Measurements from ENCODE around the gene SMIM9.

Gene SMIM9

DNA sequence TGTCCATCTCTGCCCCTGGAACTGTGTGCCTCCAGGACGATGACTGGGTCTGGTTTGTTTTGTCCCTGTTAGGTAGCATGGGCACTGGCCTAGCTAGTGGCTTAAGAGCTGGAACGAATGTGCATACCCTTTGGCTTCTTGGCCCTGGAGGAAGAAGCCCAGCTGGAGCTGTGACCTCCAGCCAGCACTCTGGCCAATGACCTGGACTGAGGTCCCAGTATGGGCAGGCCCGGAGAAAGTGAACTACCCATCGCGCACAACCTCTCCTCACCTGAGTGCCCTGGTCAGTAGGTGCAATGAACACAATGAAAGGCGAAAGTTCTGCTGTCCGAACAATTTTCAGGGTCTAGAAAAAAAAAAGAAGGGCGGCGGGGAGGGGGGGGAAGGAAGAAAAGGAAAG is 53.5 kb downstream of the SMIM9 start:
- DNase-seq (ENCODE audit: insufficient read length, low spot score) (no peak), FAIRE-seq (no peak)
- no peak for TF ChIP-seq POLR2A (IDR thresholded peaks at IDR 0.05; ENCODE audit: low read depth, low read length)

DNA sequence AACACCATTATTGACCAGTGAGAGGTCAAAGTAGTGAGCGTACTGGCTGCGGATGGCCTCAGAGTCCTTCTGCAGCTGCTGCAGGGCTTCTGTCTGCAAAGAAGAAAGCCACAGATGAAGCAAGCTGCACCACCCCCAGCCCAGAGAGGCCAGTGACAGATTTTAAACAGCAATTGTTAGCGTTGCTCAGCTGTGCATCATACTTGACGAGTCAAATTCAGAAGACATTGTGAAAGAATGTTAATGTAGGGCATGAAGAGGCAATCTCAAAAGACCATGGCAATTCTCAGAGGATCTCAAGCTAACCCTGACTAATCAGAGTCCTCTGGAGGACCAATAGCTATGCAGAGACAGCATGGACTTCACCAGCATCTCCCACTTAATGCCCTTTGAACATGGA is 55.2 kb downstream of the SMIM9 start:
- FAIRE-seq = no peak
- no peak for TF ChIP-seq POLR2A (IDR thresholded peaks at IDR 0.05; ENCODE audit: low read depth, low read length)
- no peak for DNase-seq (ENCODE audit: insufficient read length, low spot score)

DNA sequence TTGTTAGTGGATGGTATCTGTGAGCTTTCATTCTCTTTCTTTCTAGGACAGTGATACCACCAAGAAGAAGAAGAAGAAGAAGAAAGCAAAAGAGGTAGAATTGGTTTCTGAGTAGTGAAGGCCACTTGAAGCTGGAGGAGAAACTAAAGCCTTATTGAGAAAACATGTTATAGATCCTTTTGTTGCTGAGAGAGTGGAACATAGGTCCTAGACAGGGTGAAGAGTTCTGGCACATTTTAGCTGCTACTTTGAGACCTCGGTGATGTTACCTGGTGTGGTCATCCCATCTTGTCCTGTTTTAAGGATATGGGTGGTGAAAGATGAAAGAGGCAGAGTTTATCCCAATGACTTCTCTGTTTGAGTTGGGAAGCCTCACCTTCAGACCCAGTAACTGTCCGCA is 57.7 kb downstream of the SMIM9 start:
- DNase-seq (ENCODE audit: insufficient read length, low spot score) = no peak
- FAIRE-seq = no peak
- no peak for TF ChIP-seq POLR2A (IDR thresholded peaks at IDR 0.05; ENCODE audit: low read depth, low read length)

DNA sequence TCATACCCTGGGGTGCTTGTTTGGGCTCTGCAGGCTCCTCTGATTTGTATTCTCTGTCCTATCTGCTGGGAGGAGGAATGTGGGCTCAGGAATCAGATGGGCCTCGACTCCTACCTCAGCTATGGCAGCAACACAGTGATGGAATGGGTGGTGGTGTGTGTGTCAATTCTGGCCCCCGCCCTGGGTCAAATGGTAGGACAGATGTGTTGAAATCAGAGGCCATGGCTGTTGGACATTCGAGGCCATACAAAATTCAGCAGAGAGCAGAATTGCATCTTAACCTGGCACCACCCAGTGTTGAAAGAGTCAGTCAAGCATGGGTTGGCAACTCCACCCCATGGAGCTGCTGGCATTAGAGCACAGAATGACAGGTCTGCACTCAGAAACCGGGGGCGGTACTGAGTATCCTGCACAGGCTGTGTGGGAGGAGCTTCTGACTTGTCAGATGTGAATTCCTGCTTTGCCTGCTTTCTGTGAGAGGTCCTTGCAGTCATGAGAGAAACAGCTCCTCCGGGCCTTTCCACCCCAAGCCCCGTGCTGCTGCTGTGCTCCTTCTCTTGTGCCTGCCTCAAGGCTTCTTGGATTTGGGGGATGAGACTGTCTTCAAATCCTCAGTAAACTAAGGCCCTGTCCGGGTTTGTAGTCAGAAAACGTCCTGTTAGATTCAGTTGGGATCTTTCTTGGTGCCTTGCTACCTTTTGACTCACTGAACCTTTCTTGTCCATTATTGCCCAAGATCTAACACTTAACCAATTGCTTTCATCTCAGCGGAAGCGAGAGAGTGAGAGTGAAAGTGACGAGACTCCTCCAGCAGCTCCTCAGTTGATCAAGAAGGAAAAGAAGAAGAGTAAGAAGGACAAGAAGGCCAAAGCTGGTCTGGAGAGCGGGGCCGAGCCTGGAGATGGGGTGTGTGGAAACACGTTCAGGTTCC is 58.8 kb downstream of the SMIM9 start:
- DNase-seq (ENCODE audit: insufficient read length, low spot score) = peak; percentile 23
- no peak for FAIRE-seq
- TF ChIP-seq POLR2A (IDR thresholded peaks at IDR 0.05; ENCODE audit: low read depth, low read length) = no peak

DNA sequence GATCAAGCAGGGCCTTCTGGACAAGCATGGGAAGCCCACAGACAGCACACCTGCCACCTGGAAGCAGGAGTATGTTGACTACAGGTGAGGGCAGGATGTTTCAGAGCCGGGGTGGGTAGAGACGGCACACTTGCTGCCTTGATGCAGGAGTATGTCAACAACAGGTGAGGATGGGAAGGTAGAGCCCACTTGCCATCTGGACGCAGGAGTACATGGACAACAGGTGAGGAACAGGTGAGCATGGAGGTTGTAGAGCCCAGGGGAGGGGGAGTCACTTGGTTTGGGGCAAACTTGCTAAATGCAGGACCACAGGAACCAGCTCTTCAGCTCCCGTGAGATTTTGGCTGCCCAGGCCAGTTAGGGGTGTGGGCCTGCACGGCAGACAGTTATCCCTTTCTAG is 59.8 kb downstream of the SMIM9 start:
- TF ChIP-seq POLR2A (IDR thresholded peaks at IDR 0.05; ENCODE audit: low read depth, low read length) = no peak
- DNase-seq (ENCODE audit: insufficient read length, low spot score) (no peak), FAIRE-seq (no peak)

Measured in H54 (cell line).